ENCODE data around the gene TBKBP1.

- no peak for TF ChIP-seq CTCF (IDR thresholded peaks at IDR 0.05)
- TF ChIP-seq POLR2A (IDR thresholded peaks at IDR 0.05) = no peak
- TF ChIP-seq POLR2AphosphoS5 (IDR thresholded peaks at IDR 0.05) = no peak
Observed at GRCh38 chr17:47745037-47745380, 51.0 kb downstream of the TBKBP1 start.

Data from transverse colon (tissue), 4 donors.